GM18505 (cell line): Measurements from ENCODE around the gene CWC27.
A peak's percentile ranks its signal among the peaks of the same experiment; 100 is the strongest.

ENCODE experiments used
- ATAC-seq: cut with Tn5 transposase; IDR thresholded peaks from one replicate; pipeline ENCODE4 v1.9.1; 2021; ENCODE audit not compliant: unreplicated experiment
- POLR2A ChIP-seq: IDR thresholded peaks from 4 replicates; pipeline ENCODE4 v1.6.1; 2011; ENCODE audit warnings: borderline replicate concordance; ENCODE audit not compliant: insufficient read depth, insufficient read length; ENCODE audit errors: extremely low read depth

CWC27 gene

GRCh38 chr5:65024681-65025080 lies 256.0 kb downstream of the CWC27 start:
- no peak for ATAC-seq
- no peak for TF ChIP-seq POLR2A

- ATAC-seq, result peak; percentile 71
- TF ChIP-seq POLR2A, result no peak
These were observed 258.3 kb downstream of the CWC27 start for GRCh38 chr5:65026816-65027548.

- no peak for TF ChIP-seq POLR2A
- no peak for ATAC-seq
These were observed 260.4 kb downstream of the CWC27 start for GRCh38 chr5:65029178-65029577.

GRCh38 chr5:65030056-65030455 lies 261.3 kb downstream of the CWC27 start:
- no peak for ATAC-seq
- TF ChIP-seq POLR2A, result no peak

GRCh38 chr5:65032250-65032649 lies 263.5 kb downstream of the CWC27 start:
- no peak for TF ChIP-seq POLR2A
- no peak for ATAC-seq

- ATAC-seq, result no peak
- TF ChIP-seq POLR2A, result no peak
These were observed 265.5 kb downstream of the CWC27 start for GRCh38 chr5:65034029-65034812.

- TF ChIP-seq POLR2A, result no peak
- ATAC-seq, result no peak
These were observed 266.1 kb downstream of the CWC27 start for GRCh38 chr5:65034813-65035209.

GRCh38 chr5:65035211-65036206 lies 266.8 kb downstream of the CWC27 start:
- peak; percentile 86 for ATAC-seq
- TF ChIP-seq POLR2A, result peak; percentile 72

- no peak for ATAC-seq
- no peak for TF ChIP-seq POLR2A
These were observed 269.4 kb downstream of the CWC27 start for GRCh38 chr5:65037831-65038815.

GRCh38 chr5:65041296-65042158 lies 272.8 kb downstream of the CWC27 start:
- no peak for ATAC-seq
- TF ChIP-seq POLR2A, result no peak

- no peak for ATAC-seq
- no peak for TF ChIP-seq POLR2A
These were observed 275.2 kb downstream of the CWC27 start for GRCh38 chr5:65043843-65044359.
